HepG2 (cell line): ENCODE data around the gene SNX9. TPM values are rescaled to one million over a fixed set of nuclear protein-coding genes. Genes with fewer than 3 reads are reported as not detected.
A peak's percentile ranks its signal among the peaks of the same experiment; 100 is the strongest.

Source experiments
- ATAC-seq: fragments of 200-7000 bp; cut with Tn5 transposase; 3 replicates; pipeline ENCODE4 v1.9.1; 2020; ENCODE audit warnings: mild to moderate bottlenecking, moderate library complexity
- BruUV-seq: library from RNA; stranded (reverse); fragments of 400-500 nt; replicated peaks from 2 replicates; lab custom pipeline; 2021; lab: Mats Ljungman, UMichigan
- CTCF ChIA-PET: fragments of 300-600 bp; formaldehyde crosslinking; extraction: SDS; loops from one replicate; lab custom pipeline; 2021; ENCODE audit warnings: low total read pairs, inconsistent platforms, low intra/inter-chr PET ratio; lab: Yijun Ruan, JAX
- POLR2A ChIA-PET: fragments of 350-600 bp; sonication (Branson Sonifier 250); formaldehyde crosslinking; loops from one replicate; lab custom pipeline; 2020; ENCODE audit warnings: antibody characterized with exemption, inconsistent platforms; lab: Yijun Ruan, JAX
- DNase-seq: peaks from one replicate; pipeline ENCODE4 v3.0.0-alpha.2; 2015; ENCODE audit warnings: low spot score
- FAIRE-seq: peaks from 3 replicates; lab custom pipeline; 2011; peaks lifted over from hg19 to GRCh38; lab: Jason Lieb, UNC
- H2AFZ ChIP-seq: one replicate; pipeline ENCODE4 v1.6.1; 2011; ENCODE audit warnings: low read length, inconsistent platforms
- H3K27ac ChIP-seq: fragments of 300-600 bp; 3 replicates; pipeline ENCODE4 v1.8.0; 2011; ENCODE audit warnings: mixed run types, mild to moderate bottlenecking, mixed read lengths, low read length, inconsistent platforms; ENCODE audit not compliant: insufficient read depth; ENCODE audit errors: extremely low read length
- H3K27me3 ChIP-seq, 2 experiments: fragments of 200-600 bp in 1 of 2; 2 replicates in 1 of 2; 3 replicates in 1 of 2; pipeline versions ENCODE4 v1.6.0 to v1.8.0; 2011; ENCODE audit warnings: low read length in 2 of 2, mild to moderate bottlenecking in 2 of 2, moderate library complexity in 2 of 2, inconsistent platforms in 1 of 2; ENCODE audit not compliant: insufficient read depth in 2 of 2, control insufficient read depth in 1 of 2
- H3K36me3 ChIP-seq, 2 experiments: fragments of 200-600 bp in 1 of 2; replicated peaks in 1 of 2; 2 replicates in 1 of 2; 3 replicates in 1 of 2; pipeline versions ENCODE4 v1.5.1 to v1.8.0; 2011; ENCODE audit warnings: low read length in 2 of 2, inconsistent platforms in 1 of 2; ENCODE audit not compliant: insufficient read depth in 2 of 2, control insufficient read depth in 1 of 2
- H3K4me1 ChIP-seq: 2 replicates; pipeline ENCODE4 v1.5.1; 2012; ENCODE audit warnings: low read length, inconsistent platforms; ENCODE audit not compliant: insufficient read depth
- H3K4me2 ChIP-seq: 2 replicates; pipeline ENCODE4 v1.6.0; 2011; ENCODE audit warnings: low read depth, low read length, inconsistent platforms
- H3K4me3 ChIP-seq, 3 experiments: fragments of 200-600 bp in 1 of 3; sonication (generic), shearing (Covaris generic) in 1 of 3; replicated peaks in 1 of 3; 2 replicates each; pipeline ENCODE4 v1.5.1; 2011 to 2016; ENCODE audit warnings: low read length in 3 of 3, inconsistent platforms in 2 of 3, low read depth in 2 of 3, mild to moderate bottlenecking in 2 of 3, control low read depth in 1 of 3, mixed read lengths in 1 of 3; ENCODE audit not compliant: insufficient read depth in 1 of 3
- H3K79me2 ChIP-seq: one replicate; pipeline ENCODE4 v1.6.1; 2011; ENCODE audit warnings: low read length, inconsistent platforms; ENCODE audit not compliant: insufficient read depth
- H3K9ac ChIP-seq: 2 replicates; pipeline ENCODE4 v1.6.0; 2011; ENCODE audit warnings: mild to moderate bottlenecking, low read depth, low read length, inconsistent platforms; ENCODE audit not compliant: insufficient read depth
- H3K9me3 ChIP-seq: 2 replicates; pipeline ENCODE4 v1.5.1; 2012; ENCODE audit warnings: mild to moderate bottlenecking, low read length
- H4K20me1 ChIP-seq: 2 replicates; pipeline ENCODE4 v1.6.0; 2011; ENCODE audit warnings: inconsistent platforms, mild to moderate bottlenecking, low read length, moderate library complexity; ENCODE audit not compliant: insufficient read depth
- ATF4 ChIP-seq, 2 experiments: fragments of 450-650 bp in 1 of 2; sonication (generic) in 1 of 2; formaldehyde crosslinking; IDR thresholded peaks; 2 replicates each; pipeline versions ENCODE4 v1.5.0 to v1.8.0; 2020 to 2022; ENCODE audit warnings: mild to moderate bottlenecking in 1 of 2, missing genetic modification reagents in 1 of 2
- ATF7 ChIP-seq, 2 experiments: fragments of 450-650 bp in 1 of 2; sonication (generic) in 1 of 2; formaldehyde crosslinking in 1 of 2; IDR thresholded peaks; 2 replicates each; pipeline versions ENCODE4 v1.4.0 to v1.6.1; 2016 to 2020; ENCODE audit warnings: antibody characterized with exemption in 1 of 2, mild to moderate bottlenecking in 1 of 2, missing genetic modification reagents in 1 of 2
- BCL6 ChIP-seq: IDR thresholded peaks from 2 replicates; pipeline ENCODE4 v1.6.1; 2016; ENCODE audit warnings: missing genetic modification reagents, missing compliant biosample characterization
- CEBPB ChIP-seq: IDR thresholded peaks from 2 replicates; pipeline ENCODE4 v1.6.1; 2011; ENCODE audit warnings: low read depth, low read length, improper control_type of control experiment, borderline replicate concordance
- CEBPG ChIP-seq: IDR thresholded peaks from 2 replicates; pipeline ENCODE4 v1.6.1; 2016
- GATAD2A ChIP-seq: IDR thresholded peaks from 2 replicates; pipeline ENCODE4 v1.6.1; 2016
- MAX ChIP-seq: IDR thresholded peaks from 2 replicates; pipeline ENCODE4 v1.6.1; 2012; ENCODE audit warnings: inconsistent platforms
- PREB ChIP-seq: sonication (generic); formaldehyde crosslinking; IDR thresholded peaks from 2 replicates; pipeline ENCODE4 v1.4.0; 2020; ENCODE audit warnings: missing genetic modification reagents
- SOX13 ChIP-seq, 3 experiments: fragments of 450-650 bp in 1 of 3; sonication (generic) in 1 of 3; formaldehyde crosslinking in 1 of 3; IDR thresholded peaks in 2 of 3; conservative IDR thresholded peaks in 1 of 3; 2 replicates each; pipeline versions ENCODE4 v1.5.0 to v1.6.1; 2016 to 2020; ENCODE audit warnings: antibody characterized with exemption in 1 of 3, mild to moderate bottlenecking in 1 of 3, missing compliant biosample characterization in 1 of 3, missing genetic modification reagents in 1 of 3, moderate library complexity in 1 of 3
- ZBTB44 ChIP-seq: sonication (generic); formaldehyde crosslinking; IDR thresholded peaks from 2 replicates; pipeline ENCODE4 v1.4.0; 2020; ENCODE audit warnings: missing genetic modification reagents
- ZNF740 ChIP-seq: sonication (generic); formaldehyde crosslinking; IDR thresholded peaks from 2 replicates; pipeline ENCODE4 v1.4.0; 2020; ENCODE audit warnings: missing genetic modification reagents
- ZNF784 ChIP-seq: sonication (generic); formaldehyde crosslinking; IDR thresholded peaks from 2 replicates; pipeline ENCODE4 v1.5.1; 2020; ENCODE audit warnings: missing genetic modification reagents, mild to moderate bottlenecking, borderline replicate concordance
- WGBS: methylation state at CpG from one replicate; pipeline ENCODE4 v1.1.6; 2017; ENCODE audit warnings: low lambda C conversion rate; 5-methylcytosine and 5-hydroxymethylcytosine counted together
- in situ Hi-C: cut with HindIII; loops from 2 replicates; pipeline ENCODE4 v1.10.0; 2017; ENCODE audit warnings: low pct_unique_long_range_greater_than_20kb; ENCODE audit not compliant: extremely low pct_ligation_motif_present
- intact Hi-C: fragments of 100-400 bp; cut with micrococcal nuclease; formaldehyde crosslinking; loops from one replicate; pipeline ENCODE4 v1.10.0; 2022; ENCODE audit not compliant: unreplicated experiment
- polyA plus RNA-seq, 8 experiments: library from polyadenylated mRNA; depleted of rRNA in 3 of 8; stranded (reverse) in 7 of 8; unstranded in 1 of 8; fragments of >200 nt; fragmentation: Illumina TruSeq in 4 of 8; extraction: Trizol in 4 of 8; gene quantifications; 2 replicates each; pipeline versions ENCODE4 v1.2.1 to v1.2.3, GENCODE V29; 2011 to 2016; ENCODE audit warnings: low read depth in 4 of 8, missing spikeins in 1 of 8, mixed read lengths in 1 of 8; ENCODE audit not compliant: insufficient read depth in 1 of 8
- total RNA-seq, 5 experiments: library from RNA; depleted of rRNA; stranded (reverse); fragments of >200 nt; fragmentation: Illumina TruSeq; extraction: Trizol; gene quantifications; 2 replicates each; pipeline ENCODE4 v1.2.3, GENCODE V29; 2016; ENCODE audit warnings: low read depth in 1 of 5

SNX9 gene
- total and polyA plus RNA-seq, 2 of the 13 experiments (the other 11 are each of a cell fraction or from before 2014, with no cell fraction given) = 21.9 to 36.0 TPM

- WGBS = 97% methylated on average over 3 of the region's 3 CpGs
- Histone ChIP-seq H3K27ac (no peak overlapping the region), H2AFZ (no peak overlapping the region), H3K79me2 (peaks cover 79% of the 10 kb centered on the region), H3K4me1 (peaks cover 31% of the 10 kb centered on the region), H3K27me3 (no peaks in the 10 kb centered on the region), H3K9ac (no peak overlapping the region), H3K9me3 (no peaks in the 10 kb centered on the region), H3K4me2 (no peak overlapping the region), H3K4me3 (no peak overlapping the region), H4K20me1 (peaks cover 39% of the 10 kb centered on the region), H3K36me3 (no peaks in the 10 kb centered on the region)
- BruUV-seq = no TSS peak
- DNase-seq (no peak), FAIRE-seq (no peak), ATAC-seq (no peak)
- ChIA-PET POLR2A (no interaction called here), CTCF (no interaction called here)
- intact Hi-C loops (no loop called here), in situ Hi-C loops (no loop called here)
- TF ChIP-seq GATAD2A (CRISPR knock-in tag) (peak; percentile 35; the same call in 1 of the 2 replicates), ATF4 (CRISPR knock-in tag; IDR thresholded peaks at IDR 0.05) (peak; percentile 15 to 91; a peak in 3 of 4 replicates), CEBPB (peak; percentile 80), PREB (no peak), ATF7 (IDR thresholded peaks at IDR 0.05) (peak; percentile 42; the same call in 1 of the 2 replicates), ATF7 (CRISPR knock-in tag; IDR thresholded peaks at IDR 0.05) (no peak), ZNF740 (no peak), ZBTB44 (no peak), MAX (no peak), ZNF784 (CRISPR knock-in tag) (no peak), CEBPG (CRISPR knock-in tag) (peak; percentile 75), BCL6 (CRISPR knock-in tag) (no peak), SOX13 (IDR thresholded peaks at IDR 0.05) (no peak), SOX13 (CRISPR knock-in tag; conservative IDR thresholded peaks at IDR 0.05 in 1 of 2, IDR thresholded peaks at IDR 0.05 in 1 of 2) (0 out of 4 replicates have a peak, but pooled peaks of 1 of the 2 experiments have one; percentile 17)
Measured at GRCh38 chr6:157861814-157862213, 38.8 kb downstream of the SNX9 start.
